Activated CD4-positive, alpha-beta T cell treated with anti-CD3 and anti-CD28 coated beads, Interleukin-2, Interleukin-6, amounts not matched to agents 100 ng/mL and 50 ng/mL, durations not matched to agents 16 hours and 8 hours (primary cell): Measurements from ENCODE around the gene DVL1.

ENCODE experiments used
- DNase-seq: peaks from one replicate; pipeline ENCODE4 v3.0.0-alpha.2; 2020

DVL1 gene

DNA sequence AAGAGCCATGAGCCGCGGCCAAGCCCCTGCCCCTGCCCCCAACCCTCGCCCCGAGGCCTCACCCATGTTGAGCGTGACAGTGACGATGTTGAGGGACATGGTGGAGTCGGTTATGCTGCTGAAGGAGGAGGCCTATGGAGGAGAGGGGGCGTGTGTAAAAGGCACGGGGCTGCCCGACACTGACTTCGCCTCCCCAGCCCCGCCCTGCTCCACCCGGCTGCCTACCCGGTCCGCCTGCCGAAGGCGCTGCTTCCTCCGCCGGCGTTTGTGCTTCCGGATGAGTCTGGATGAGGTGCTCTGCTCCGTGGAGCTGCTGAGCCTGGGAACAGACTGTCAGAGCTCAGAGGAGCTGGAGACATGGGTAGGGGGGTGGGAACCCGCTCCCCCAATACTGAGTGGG, 9.0 kb downstream of the DVL1 start:
- no peak for DNase-seq

DNA sequence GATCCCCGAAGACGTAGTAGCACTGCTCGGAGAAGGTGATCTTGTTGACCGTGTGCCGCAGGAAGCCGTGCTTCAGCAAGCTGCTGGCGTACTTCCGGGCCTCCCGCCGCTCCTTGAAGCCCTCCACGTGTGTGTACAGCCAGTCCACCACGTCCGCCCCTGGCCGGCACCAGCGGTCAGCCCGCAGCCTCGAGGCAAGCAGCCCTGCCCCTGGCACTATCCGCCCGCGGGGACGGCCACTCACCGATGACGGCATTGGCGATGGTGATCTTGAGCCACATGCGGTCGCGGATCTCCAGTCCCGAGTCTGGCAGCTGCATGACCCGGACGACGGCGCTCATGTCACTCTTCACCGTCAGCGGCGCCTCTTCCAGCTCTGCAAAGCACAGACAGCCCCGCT, 10.9 kb downstream of the DVL1 start:
- no peak for DNase-seq

DNA sequence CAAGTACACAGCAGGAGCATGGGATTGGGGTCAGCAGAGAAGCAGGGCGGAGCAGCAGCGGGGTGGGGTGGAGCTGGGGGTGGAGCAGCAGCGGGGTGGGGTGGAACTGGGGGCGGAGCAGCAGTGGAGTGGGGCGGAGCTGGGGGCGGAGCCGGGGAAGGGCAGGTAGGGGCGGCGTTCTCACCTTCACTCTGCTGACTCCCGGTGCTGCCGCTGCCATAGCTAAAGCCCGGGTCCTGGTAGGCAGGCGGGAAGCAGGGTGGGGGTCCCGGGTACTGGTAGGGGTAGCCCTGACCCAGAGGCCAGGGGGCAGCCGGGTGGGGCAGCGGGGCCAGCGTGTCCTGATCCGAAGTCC, 11.4 kb downstream of the DVL1 start:
- peak; percentile 62 for DNase-seq

DNA sequence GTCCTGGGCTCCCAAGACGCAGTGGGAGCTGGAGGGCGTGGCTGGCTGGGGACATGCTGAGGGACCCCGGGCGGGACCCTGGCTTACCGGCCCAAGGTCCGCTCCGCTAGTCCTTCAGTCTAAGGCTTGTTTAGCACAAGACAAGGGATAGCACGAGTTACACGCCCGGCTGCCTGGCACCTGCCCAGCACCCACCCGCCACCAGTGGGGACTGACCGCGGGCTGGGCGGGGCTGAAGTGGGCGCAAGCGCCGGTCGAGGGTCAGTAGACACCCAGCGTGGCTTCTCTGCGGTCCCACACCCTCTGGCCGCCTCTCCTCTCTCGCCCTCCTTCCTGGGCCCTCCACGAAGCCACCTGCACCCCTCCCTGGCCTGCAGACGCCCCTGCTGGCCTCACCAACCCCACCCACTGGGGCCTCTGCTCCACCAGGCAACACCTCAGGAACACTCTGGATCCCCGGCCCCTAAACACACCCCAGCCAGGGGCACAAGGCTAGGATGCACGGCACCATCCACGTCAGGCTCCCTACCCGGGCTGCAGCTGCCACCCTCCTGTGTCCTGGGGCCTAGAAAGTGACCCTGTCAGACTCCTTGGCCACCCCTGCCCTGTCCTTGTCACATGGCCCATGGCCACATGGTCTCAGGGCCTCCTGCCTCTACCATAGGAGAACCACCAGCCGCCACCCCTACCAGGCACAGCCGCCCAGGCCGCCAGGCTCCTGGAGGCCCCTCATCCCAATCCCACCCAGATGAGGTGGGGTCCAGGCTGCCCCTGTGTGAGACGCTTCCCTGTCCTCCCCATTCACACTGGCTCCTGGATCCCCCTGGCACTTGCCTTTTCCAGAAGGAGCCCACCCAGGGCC, 12.1 kb downstream of the DVL1 start:
- no peak for DNase-seq

DNA sequence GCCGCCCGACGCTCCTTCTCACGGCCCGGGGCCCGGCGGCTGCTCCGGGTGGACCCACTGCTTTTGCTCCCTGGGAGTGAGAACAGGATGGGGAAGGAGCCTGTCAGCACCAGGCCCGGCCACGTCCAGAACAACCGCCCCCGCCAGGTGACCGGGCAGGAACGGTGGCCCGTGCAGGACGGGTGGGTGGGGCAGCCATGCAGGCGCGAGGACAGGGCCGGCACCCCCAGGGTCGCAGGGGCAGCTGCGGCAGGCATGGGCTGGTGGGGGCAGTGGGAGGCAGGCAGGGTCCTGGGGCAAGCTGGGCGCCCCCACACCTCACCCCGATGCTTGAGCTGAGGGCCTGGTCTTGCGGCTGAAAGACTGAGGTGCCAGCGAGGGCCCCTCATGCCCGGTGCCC, 12.8 kb downstream of the DVL1 start:
- no peak for DNase-seq

DNA sequence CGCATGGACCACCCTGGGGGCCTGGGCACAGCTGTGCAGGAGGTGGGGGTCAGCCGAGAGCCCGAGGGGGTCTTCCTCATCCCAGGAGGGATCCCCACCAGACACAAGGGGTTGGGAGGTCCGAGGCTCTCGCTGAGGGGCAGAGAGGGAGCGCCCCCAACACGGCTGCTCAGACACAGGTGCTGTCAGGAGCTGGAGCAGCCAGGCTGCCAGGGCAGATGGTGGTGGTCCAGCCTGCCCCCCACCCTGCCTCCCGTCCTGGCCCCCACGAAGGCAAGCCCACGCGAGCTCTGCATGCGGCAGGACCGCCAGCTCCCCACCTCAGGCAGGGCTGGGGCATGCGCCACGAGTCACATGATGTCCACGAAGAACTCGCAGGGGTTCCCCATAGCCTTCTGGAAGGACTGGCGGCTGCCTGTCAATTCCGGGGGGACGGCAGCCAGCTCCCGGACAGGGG, 13.4 kb downstream of the DVL1 start:
- DNase-seq, result no peak

DNA sequence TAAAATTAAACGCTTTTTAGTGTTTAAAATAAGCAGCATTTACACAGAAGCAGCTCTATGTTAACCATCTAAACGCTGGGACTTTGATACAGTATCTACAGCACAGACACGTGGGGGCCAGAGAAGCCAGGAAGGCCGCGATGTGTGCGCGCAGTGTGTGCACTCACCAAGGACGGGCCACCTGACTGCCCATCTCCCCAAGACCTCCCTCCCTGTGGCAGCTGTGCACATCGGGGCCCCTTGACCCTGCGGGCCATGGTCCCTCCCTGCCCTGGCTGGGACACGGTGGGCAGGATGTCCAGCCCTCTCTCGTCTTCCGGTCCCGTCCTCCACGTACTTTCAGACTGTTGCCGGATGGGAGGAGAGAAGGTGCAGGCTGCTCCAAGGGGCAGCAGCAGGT, 13.9 kb downstream of the DVL1 start:
- DNase-seq, result no peak

DNA sequence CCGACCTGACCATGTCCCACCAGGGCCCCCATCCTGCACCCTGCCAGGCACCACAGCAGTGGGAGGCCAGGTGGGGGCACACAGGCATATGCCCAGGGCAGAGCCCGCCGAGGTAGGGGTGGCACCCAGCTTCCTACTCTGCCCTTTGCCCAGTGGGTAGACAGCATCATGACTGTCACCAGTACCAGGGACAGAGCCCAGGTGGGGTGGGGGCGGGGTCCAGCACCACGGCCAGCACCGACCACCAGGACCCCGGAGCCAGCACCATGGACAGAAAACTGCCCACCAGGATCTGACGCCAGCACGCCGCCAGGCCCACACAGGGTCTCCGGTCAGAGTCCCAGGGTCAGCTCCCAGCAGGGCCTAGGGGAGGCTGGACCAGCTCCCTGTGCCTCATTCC, 14.4 kb downstream of the DVL1 start:
- no peak for DNase-seq

DNA sequence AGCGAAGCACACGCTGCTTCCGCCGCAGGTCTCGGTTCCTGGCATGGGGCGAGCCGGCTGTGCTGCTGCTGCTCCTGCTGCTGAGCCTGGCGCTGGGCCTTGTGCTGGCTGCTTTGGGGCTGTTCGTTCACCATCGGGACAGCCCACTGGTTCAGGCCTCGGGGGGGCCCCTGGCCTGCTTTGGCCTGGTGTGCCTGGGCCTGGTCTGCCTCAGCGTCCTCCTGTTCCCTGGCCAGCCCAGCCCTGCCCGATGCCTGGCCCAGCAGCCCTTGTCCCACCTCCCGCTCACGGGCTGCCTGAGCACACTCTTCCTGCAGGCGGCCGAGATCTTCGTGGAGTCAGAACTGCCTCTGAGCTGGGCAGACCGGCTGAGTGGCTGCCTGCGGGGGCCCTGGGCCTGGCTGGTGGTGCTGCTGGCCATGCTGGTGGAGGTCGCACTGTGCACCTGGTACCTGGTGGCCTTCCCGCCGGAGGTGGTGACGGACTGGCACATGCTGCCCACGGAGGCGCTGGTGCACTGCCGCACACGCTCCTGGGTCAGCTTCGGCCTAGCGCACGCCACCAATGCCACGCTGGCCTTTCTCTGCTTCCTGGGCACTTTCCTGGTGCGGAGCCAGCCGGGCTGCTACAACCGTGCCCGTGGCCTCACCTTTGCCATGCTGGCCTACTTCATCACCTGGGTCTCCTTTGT, 15.5 kb downstream of the DVL1 start:
- no peak for DNase-seq

DNA sequence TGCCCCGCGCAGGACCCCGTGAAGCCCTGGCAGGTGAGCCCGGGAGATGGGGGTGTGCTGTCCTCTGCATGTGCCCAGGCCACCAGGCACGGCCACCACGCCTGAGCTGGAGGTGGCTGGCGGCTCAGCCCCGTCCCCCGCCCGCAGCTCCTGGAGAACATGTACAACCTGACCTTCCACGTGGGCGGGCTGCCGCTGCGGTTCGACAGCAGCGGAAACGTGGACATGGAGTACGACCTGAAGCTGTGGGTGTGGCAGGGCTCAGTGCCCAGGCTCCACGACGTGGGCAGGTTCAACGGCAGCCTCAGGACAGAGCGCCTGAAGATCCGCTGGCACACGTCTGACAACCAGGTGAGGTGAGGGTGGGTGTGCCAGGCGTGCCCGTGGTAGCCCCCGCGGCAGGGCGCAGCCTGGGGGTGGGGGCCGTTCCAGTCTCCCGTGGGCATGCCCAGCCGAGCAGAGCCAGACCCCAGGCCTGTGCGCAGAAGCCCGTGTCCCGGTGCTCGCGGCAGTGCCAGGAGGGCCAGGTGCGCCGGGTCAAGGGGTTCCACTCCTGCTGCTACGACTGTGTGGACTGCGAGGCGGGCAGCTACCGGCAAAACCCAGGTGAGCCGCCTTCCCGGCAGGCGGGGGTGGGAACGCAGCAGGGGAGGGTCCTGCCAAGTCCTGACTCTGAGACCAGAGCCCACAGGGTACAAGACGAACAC, 16.3 kb downstream of the DVL1 start:
- no peak for DNase-seq

DNA sequence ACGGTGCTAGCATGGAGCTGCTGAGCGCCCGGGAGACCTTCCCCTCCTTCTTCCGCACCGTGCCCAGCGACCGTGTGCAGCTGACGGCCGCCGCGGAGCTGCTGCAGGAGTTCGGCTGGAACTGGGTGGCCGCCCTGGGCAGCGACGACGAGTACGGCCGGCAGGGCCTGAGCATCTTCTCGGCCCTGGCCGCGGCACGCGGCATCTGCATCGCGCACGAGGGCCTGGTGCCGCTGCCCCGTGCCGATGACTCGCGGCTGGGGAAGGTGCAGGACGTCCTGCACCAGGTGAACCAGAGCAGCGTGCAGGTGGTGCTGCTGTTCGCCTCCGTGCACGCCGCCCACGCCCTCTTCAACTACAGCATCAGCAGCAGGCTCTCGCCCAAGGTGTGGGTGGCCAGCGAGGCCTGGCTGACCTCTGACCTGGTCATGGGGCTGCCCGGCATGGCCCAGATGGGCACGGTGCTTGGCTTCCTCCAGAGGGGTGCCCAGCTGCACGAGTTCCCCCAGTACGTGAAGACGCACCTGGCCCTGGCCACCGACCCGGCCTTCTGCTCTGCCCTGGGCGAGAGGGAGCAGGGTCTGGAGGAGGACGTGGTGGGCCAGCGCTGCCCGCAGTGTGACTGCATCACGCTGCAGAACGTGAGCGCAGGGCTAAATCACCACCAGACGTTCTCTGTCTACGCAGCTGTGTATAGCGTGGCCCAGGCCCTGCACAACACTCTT, 17.0 kb downstream of the DVL1 start:
- DNase-seq, result no peak

DNA sequence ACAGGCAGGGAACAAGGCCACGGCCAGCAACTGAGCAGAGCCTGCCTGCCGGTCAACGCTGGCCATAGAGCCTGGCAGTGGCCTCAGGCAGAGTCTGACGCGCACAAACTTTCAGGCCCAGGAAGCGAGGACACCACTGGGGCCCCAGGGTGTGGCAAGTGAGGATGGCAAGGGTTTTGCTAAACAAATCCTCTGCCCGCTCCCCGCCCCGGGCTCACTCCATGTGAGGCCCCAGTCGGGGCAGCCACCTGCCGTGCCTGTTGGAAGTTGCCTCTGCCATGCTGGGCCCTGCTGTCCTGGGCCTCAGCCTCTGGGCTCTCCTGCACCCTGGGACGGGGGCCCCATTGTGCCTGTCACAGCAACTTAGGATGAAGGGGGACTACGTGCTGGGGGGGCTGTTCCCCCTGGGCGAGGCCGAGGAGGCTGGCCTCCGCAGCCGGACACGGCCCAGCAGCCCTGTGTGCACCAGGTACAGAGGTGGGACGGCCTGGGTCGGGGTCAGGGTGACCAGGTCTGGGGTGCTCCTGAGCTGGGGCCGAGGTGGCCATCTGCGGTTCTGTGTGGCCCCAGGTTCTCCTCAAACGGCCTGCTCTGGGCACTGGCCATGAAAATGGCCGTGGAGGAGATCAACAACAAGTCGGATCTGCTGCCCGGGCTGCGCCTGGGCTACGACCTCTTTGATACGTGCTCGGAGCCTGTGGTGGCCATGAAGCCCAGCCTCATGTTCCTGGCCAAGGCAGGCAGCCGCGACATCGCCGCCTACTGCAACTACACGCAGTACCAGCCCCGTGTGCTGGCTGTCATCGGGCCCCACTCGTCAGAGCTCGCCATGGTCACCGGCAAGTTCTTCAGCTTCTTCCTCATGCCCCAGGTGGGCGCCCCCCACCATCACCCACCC, 17.9 kb downstream of the DVL1 start, which contains the start of gene TAS1R3:
Gene TAS1R3 (plus strand): TSS at position 213 of the 898 bp plus-strand sequence. CDS start 66 bp downstream, at position 279.
- no peak for DNase-seq

DNA sequence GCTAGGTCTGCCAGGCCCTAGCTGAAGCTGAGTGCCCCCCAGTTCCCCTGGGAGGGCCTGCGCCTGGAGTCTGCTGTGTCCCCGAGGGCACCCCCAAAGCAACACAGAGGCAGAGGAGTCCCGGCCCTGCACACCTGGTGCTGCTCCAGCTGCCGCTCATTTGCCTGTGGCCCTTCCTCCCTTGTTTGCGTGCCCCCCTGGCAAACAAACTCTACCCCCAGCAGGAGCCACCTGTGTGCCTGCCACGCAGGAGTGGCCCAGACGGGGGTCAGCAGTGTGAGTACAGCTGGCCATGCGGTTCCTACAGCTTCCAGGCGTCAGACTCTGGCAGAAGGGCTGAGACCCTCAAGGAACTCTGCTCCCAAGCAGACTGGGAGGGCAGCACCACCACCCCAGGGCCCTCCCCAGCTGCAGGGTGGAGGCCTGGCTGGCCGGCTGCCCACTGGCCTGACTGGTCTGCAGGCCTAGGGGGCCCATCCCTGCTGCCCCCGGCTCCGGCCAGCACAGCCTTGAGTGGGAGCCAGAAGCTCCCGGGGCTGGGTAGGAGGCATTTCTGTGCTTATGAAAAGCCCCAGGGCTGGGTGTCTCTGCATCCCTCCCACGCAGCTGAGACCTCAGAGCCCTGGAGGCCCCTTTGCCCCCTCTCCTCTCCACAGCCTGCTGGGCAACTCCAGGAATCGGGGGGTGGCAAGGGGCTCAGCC, 18.7 kb downstream of the DVL1 start:
- no peak for DNase-seq

DNA sequence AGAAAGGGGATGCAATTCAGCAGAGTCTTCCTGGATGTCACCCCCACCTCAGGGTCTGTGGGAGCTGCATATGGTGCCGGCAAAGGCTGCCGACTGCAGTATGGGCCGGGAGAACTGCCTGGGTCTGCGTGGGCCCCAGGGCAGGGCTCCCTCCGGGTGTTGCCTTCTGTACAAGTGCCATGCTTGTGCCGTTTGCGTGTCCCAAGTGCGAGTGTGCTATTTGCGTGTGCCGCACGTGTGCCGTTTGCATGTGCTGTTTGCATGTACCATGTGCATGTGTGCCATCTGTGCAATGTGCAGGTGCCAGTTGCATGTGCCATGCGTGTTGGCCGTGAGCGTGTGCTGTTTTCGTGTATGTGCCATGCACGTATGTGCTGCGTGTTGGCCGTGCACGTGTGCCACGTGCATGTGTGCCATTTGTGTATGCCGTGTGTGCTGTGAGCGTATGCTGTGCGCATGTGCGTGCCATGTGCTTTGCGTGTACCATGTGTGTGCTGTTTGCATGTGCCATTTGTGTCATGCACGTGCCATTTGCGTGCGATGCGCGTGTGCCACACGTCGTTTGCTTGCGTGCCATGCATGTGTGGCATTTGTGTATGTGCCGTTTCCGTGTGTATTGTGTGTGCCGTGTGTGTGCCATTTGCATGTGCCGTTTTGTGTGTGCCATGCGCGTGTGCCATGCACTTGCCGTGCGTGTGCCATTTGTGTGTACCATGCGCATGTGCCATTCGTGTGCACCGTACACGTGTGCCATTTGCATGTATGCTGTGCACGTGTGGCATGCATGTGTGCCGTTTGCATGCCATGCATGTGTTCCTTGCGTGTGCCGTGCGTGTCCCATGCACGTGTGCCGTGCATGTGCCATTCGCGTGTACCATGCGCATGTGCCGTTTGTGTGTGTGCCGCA, 19.7 kb downstream of the DVL1 start:
- no peak for DNase-seq

DNA sequence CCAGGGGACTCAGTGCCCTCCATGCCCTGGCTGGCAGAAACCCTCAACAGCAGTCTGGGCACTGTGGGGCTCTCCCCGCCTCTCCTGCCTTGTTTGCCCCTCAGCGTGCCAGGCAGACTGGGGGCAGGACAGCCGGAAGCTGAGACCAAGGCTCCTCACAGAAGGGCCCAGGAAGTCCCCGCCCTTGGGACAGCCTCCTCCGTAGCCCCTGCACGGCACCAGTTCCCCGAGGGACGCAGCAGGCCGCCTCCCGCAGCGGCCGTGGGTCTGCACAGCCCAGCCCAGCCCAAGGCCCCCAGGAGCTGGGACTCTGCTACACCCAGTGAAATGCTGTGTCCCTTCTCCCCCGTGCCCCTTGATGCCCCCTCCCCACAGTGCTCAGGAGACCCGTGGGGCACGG, 21.0 kb downstream of the DVL1 start:
- DNase-seq, result no peak

DNA sequence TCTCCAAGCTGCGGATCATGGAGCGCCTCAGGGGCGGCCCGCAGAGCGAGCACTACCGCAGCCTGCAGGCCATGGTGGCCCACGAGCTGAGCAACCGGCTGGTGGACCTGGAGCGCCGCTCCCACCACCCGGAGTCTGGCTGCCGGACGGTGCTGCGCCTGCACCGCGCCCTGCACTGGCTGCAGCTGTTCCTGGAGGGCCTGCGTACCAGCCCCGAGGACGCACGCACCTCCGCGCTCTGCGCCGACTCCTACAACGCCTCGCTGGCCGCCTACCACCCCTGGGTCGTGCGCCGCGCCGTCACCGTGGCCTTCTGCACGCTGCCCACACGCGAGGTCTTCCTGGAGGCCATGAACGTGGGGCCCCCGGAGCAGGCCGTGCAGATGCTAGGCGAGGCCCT, 21.9 kb downstream of the DVL1 start:
- no peak for DNase-seq

DNA sequence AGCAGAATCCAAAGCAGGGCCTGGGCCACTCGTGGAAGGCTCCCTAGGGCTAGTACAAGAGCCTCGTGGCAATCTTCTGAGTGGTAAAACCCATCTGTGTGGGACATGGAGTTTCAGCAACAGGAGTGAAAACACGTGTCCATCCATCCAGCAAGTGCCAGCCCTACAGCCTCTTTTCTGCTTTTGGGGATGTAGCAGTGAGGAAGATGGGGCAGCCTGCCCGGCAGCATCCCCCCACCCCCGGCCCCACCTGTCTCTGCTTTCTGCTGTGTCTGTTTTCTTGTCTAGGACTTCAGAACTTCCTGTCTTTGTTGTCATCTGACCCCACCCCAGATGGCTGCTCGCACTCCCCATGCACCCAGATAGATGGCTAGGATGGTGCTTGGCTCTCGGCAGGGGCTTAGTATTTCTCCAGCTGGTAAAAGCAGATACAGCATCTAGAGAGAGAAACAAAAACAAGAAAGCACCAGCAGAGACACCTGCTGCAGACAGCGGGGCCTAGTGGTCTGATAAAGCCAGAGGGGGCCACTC, 23.1 kb downstream of the DVL1 start:
- DNase-seq, result no peak

DNA sequence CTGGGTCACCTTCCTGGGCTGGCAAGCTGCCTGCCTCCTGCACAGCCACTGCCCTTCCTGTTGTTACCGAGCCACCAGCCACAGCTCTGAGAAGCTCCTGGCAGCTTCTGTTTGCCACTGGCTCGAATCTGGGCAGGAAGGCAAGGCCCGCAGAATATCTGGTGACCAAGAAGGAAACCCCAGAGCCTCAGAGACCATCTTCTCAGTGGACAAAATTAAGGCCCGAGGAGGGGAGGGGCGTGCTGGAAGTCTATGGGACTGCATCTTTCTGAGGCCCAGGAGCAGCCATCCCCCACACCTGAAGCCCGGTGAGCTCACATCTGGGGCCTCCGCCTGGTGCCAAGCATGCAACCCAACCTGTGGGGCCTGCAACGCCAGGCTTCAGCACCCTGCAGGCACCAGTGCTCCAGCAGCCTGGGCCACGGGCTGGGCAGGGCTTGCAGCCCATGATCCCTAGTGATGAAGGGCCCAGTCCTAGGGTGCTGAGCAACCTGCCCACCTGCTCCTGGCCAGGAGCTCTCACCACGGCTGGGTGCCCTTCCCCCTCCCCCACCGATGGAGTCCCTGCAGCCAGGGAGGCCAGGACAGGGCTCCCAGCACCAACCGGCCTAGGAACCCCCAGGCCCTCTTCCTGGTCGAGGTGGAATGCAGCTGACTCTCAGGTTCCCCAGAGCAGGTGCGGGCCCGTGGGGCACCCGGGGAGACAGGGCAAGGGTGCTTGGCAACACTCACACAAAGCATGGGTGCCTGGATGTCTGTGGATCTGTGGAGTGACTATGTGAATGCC, 23.7 kb downstream of the DVL1 start:
- DNase-seq, result no peak
